ENCODE data around the gene ADIPOR2.
A peak's percentile ranks its signal among the peaks of the same experiment; 100 is the strongest.

The ADIPOR2 gene

DNA sequence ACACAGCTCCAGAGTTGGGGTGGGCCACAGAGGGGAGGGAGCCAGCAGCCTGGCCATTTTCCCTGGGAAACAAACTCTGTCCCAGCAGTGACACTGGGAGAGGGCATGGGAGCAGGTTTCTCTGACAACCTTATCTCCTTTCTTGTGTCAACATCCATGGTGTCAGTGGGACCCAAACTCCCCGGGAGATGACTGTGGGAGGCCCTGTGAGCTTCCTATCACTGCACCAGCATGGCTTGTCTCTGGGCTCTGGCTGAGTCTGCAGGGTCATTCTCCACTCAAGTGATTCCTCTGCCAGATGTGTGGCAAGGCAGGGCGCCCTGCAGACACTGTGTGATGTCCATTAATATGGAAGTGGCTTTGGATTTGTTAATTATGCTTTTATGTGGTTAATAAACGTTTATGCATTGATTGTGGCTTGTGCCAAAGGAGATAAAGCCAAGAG lies 139.6 kb downstream of the ADIPOR2 start:
- DNase-seq (ENCODE audit: low read depth, low spot score), result no peak

DNA sequence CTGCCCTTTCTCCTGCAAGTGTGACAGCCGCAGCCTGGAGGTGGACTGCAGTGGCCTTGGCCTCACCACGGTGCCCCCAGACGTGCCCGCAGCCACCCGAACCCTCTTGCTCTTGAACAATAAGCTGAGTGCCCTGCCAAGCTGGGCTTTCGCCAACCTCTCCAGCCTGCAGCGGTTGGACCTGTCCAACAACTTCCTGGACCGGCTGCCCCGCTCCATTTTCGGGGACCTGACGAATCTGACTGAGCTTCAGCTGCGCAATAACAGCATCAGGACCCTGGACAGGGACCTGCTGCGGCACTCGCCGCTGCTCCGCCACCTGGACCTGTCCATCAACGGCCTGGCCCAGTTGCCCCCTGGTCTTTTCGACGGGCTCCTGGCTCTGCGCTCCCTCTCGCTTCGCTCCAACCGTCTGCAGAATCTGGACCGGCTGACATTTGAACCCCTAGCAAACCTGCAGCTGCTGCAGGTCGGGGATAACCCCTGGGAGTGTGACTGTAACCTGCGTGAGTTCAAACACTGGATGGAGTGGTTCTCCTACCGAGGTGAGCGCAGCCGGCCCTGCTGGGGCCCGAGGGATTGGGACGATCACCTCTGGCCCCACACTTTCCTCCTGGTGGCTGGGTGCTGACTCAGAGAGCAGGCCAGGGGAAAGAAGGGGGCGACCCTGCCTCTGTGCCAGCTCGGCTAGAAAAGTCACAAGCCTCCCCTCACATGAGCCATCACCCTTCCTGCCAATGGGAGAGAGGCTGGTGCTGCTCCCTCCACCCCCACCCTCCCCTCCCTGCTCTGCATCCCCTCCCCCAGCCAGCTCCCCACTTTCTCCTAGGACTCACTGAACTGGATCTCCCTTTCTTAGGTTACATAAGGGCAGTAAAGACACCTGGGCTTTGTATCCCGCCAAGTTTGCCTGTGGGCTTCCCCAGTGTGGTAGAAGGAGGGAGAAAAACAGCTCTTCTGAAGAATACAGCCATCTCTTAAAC lies 140.4 kb downstream of the ADIPOR2 start:
- DNase-seq (ENCODE audit: low read depth, low spot score), result peak; percentile 92

DNA sequence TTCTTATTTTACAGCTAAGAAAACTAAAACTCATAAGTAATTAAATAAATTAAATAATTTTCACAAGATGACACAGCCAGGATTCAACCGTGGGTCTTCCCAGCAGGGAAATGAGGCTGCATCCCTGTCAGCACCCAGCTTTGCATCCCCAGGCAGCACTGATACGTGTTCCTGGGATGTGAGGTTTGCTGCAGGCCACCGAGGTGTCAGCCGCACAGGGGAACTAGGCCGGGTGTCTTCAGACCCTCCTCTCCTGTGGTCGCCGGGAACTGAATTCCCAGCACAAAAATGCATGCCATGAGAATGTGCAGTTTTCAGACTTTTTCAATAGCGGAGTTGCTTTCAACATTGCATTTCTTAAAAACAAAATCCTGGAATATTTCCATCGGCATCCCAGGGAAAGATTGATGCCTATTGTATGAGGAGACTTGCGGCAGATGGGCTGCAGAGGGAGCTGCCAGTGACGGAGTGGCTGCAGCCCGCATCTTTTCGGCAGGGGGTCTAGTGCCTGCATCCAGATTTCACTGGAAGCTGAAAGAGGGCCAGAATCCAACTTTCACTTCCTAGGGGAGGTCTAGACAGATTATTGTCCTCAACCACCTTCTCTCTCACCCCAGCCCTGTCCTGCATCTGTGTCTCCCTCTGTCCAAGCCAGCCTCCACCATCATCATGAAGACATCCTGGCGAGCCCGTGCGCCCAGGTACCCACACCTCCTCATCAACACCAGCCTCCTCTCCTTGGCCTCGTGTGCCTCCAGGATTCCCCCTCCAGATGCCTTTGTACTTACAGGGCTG lies 142.1 kb downstream of the ADIPOR2 start:
- DNase-seq (ENCODE audit: low read depth, low spot score), result no peak

DNA sequence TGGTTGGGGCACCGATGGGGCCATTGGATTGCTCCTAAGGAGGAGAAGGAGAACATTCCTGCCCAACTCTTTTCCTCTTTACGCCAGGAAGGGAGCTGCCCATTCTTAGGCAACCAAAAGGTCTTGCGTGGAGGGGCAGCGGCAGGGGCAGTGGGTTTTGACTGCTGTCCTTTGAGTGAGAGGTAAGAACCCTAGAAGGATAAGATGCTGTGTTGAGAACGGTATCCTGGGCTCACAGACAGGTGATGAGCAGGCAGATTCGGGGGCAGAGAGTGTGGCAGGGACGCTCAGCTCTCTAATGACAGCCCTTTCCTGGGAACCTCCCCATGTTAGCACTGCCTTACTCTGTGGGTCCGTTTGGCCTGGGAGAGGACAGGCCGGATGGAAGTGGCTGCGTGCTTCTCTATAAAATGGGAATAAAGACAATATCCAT lies 142.7 kb downstream of the ADIPOR2 start:
- DNase-seq (ENCODE audit: low read depth, low spot score), result no peak

DNA sequence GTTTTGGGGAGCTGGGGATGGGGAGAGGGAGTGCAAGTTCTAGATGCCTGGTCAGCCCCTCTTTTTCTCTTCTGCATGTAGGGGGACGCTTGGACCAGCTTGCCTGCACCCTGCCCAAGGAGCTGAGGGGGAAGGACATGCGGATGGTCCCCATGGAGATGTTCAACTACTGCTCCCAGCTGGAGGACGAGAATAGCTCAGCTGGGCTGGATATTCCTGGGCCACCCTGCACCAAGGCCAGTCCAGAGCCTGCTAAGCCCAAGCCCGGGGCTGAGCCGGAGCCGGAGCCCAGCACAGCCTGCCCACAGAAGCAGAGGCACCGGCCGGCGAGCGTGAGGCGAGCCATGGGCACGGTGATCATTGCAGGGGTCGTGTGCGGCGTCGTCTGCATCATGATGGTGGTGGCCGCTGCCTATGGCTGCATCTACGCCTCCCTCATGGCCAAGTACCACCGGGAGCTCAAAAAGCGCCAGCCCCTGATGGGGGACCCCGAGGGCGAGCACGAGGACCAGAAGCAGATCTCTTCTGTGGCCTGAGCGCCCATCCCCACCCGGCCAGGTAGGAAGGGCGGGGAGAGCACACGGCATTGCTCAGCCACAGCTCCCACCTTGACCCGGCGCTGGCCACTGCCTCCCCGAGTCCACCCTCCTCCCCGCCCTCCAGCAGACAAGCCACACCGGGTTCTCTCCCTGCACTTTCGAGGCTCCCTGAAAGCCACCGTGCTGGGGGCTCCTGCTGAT lies 143.5 kb downstream of the ADIPOR2 start:
- no peak for DNase-seq (ENCODE audit: low read depth, low spot score)

DNA sequence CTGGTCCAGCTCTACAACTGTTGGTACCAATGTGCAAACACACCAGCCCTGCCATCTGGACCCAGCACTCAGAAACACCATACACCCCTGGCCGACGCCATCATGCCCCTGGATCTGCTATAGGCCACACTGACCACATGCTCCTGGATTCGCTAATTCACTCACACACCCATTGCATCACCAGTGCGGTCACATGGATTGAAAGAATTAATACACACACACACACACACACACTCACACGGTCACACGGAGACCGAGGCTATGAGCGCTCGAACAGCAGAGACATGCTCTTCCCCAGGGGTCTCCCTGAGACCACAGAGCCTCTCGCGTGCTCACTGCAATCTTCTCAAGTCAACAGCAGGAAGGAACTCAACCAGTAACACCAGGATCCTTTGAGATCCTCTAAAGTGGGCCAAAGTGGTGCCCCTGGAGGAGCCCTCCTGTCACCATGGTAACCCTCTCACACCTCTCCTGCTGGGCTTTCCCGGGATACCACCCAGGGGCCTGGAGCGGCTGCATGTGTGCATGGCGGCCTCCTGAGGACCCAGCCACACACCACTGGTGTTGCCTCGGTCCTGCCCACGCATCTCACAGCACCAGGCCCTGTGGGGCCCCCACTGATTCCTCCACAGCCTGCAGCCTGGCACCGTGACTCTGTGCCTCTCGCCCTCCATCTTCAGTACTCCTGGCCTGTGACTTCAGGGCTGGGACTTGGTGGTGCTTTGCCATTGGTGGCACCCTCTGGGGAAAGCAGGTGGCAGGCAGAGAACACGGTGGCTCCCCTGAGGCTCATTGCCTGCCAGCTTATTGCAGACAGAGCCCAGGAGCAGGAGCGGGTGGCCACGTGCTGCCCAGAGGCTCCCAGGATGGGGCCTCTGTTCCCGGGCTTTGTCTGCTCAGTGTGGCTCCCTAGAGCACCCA lies 144.6 kb downstream of the ADIPOR2 start:
- DNase-seq (ENCODE audit: low read depth, low spot score), result no peak

DNA sequence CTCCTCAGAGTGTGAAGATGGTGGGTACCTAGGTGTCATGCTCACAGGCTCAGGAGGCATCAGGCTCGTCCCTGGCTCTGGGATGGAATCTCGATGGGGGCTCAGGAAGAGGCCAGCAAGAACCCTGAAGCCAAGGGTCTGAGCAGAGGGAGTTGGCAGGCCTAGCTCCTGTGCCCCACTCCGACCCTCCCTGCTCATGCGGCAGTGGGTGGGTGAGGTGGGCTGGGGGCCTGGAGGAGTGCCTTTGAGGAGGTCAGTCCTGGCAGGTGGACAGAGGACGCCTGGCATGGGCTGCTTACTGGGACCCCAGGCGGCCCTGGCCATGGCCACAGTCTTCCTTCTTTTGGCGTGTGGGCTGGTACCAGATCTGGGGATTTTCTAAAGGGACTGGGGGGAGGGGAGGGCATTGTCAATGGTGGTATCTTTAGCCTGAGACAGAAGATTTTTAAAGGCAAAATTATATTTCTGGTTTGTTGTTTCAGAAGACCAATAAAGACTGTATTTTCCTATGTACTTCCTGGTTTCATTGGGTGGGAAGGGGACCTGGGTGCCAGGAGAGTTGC lies 145.5 kb downstream of the ADIPOR2 start:
- no peak for DNase-seq (ENCODE audit: low read depth, low spot score)

DNA sequence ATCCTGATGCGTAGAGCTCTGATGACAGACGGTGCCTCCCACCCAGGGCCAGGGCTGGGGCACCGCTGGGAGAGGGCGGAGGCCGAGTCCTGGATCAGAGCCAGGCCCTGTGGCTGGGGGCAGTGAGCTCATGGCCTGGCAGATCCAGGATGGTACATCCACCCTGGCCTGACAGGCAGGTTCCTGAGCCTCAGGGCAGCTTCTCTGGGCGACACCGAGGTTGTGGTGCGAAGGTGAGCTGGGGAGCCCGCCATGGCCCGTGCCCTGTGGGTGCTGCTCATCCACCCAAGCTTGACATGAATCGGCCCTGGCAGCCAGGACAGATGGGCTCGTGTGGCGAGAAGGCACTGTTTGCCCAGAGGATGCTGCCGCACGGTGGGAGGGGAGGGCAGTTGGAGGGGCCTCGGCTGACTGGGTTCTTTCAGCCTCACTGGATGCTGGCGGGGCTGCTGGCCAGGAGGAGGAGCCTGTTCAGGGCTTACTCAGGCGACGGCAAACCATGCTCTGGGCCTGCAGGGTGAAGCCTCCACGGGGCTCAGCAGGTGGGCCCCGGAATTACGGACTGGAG lies 146.1 kb downstream of the ADIPOR2 start:
- no peak for DNase-seq (ENCODE audit: low read depth, low spot score)

DNA sequence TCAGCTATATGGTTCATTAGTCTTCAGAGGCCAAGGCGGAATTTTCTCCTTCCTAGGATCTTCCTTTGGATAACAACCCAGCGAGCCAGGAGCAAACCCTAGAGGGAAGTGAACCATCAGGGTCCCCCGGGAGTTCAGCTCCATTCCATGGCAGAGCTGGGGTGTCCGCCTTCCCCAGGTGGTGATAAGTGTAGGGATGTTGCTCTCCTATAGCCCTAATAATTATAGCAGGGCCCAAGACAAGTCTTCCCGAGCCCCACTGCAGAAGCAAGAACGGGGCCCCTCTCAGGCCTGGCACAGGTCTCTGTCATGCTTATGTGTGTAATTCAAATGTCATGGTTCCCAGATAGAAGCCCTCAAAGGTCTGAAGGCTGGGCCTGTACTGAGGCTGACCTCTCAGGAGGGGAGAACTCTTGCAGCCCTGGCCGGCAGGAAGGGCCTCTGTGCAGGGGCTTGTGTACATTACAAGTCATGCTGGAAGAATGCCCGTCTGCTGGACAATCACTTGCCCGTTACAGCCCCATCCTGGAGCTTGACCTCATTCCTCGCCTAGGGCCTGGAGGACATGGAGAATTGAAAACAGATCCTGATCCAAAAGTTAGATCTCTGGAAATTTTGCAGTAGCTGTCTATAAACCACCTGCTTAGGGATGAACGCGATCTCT lies 146.8 kb downstream of the ADIPOR2 start:
- DNase-seq (ENCODE audit: low read depth, low spot score), result peak; percentile 20
